Activated CD8-positive, alpha-beta memory T cell treated with anti-CD3 and anti-CD28 coated beads for 36 hours (primary cell): ENCODE results near the gene MAN1C1. TPM values are rescaled to one million over a fixed set of nuclear protein-coding genes. Genes with fewer than 3 reads are reported as not detected.
"Not testable (repeated sequence)": the region's sequence is repeated elsewhere in the genome, so short reads cannot be mapped to it uniquely, and the experiment has no call there.

Experiments used
- CTCF ChIA-PET: fragments of 350-600 bp; sonication (Branson Sonifier 250); formaldehyde crosslinking; loops from one replicate; lab custom pipeline; 2021; ENCODE audit warnings: antibody characterized with exemption; lab: Charles Lee
- POLR2A ChIA-PET: fragments of 350-600 bp; sonication (Branson Sonifier 250); formaldehyde crosslinking; loops from one replicate; lab custom pipeline; 2021; ENCODE audit warnings: antibody characterized with exemption; lab: Charles Lee
- total RNA-seq, 2 experiments: library from RNA; stranded (reverse); gene quantifications; one replicate each; pipeline ENCODE4 v1.2.3, GENCODE V29; 2021

The MAN1C1 gene
- total RNA-seq, 2 experiments from 2014 or later = 2.1 TPM

GRCh38 chr1:25622531-25622930, 5.9 kb downstream of the MAN1C1 start:
- CTCF ChIA-PET = no interaction called here
- POLR2A ChIA-PET = no interaction called here

GRCh38 chr1:25623007-25623406, 6.4 kb downstream of the MAN1C1 start:
- POLR2A ChIA-PET = interaction anchor here (0.7 kb wide), 1 partner anchor 20 kb away, joined by 3 read pairs; no protein-coding TSS in a partner anchor
- CTCF ChIA-PET = no interaction called here

- CTCF ChIA-PET = no interaction called here
These were observed 7.1 kb downstream of the MAN1C1 start for GRCh38 chr1:25623731-25624130.

GRCh38 chr1:25624156-25624555, 7.6 kb downstream of the MAN1C1 start:
- CTCF ChIA-PET = no interaction called here

More at GRCh38 chr1:25623731-25624130, 7.1 kb downstream of the MAN1C1 start:
- POLR2A ChIA-PET = interaction anchor here (0.7 kb wide), 1 partner anchor 19 kb away, joined by 3 read pairs; no protein-coding TSS in a partner anchor

GRCh38 chr1:25624604-25625003, 8.0 kb downstream of the MAN1C1 start:
- ChIA-PET POLR2A (interaction anchor here (0.6 kb wide), 1 partner anchor 1363 kb away, joined by 4 read pairs; no protein-coding TSS in a partner anchor), CTCF (interaction anchor here (0.7 to 1.4 kb wide), 2 partner anchors 18 to 72 kb away, joined by 4 to 5 read pairs; no protein-coding TSS in a partner anchor)

More at GRCh38 chr1:25624156-25624555, 7.6 kb downstream of the MAN1C1 start:
- POLR2A ChIA-PET = interaction anchor here (0.6 kb wide), 1 partner anchor 1363 kb away, joined by 4 read pairs; no protein-coding TSS in a partner anchor

GRCh38 chr1:25626018-25626417, 9.4 kb downstream of the MAN1C1 start:
- ChIA-PET POLR2A (no interaction called here), CTCF (interaction anchor here (1.4 kb wide), 1 partner anchor 17 kb away, joined by 4 read pairs; no protein-coding TSS in a partner anchor)

- ChIA-PET POLR2A (interaction anchor here (0.6 kb wide), 1 partner anchor 197 kb away, joined by 8 read pairs; no protein-coding TSS in a partner anchor), CTCF (no interaction called here)
These were observed 12.3 kb downstream of the MAN1C1 start for GRCh38 chr1:25628741-25629421.

- POLR2A ChIA-PET = no interaction called here
- CTCF ChIA-PET = no interaction called here
These were observed 13.2 kb downstream of the MAN1C1 start for GRCh38 chr1:25629836-25630235.

- ChIA-PET CTCF (interaction anchor here (0.7 to 1.8 kb wide), 2 partner anchors 13 to 984 kb away, joined by 3 to 6 read pairs; no protein-coding TSS in a partner anchor), POLR2A (interaction anchor here (0.6 to 1.2 kb wide), 2 partner anchors 44 to 94 kb away, joined by 3 to 5 read pairs; no protein-coding TSS in a partner anchor)
These were observed 15.3 kb downstream of the MAN1C1 start for GRCh38 chr1:25631750-25632485.

GRCh38 chr1:25634066-25634465, 17.5 kb downstream of the MAN1C1 start:
- CTCF ChIA-PET = no interaction called here

GRCh38 chr1:25634896-25635295, 18.3 kb downstream of the MAN1C1 start:
- ChIA-PET CTCF (no interaction called here), POLR2A (no interaction called here)

More at GRCh38 chr1:25634066-25634465, 17.5 kb downstream of the MAN1C1 start:
- POLR2A ChIA-PET = no interaction called here

GRCh38 chr1:25636141-25636540, 19.6 kb downstream of the MAN1C1 start:
- POLR2A ChIA-PET, CTCF ChIA-PET: not testable (repeated sequence)

GRCh38 chr1:25640646-25641328, 24.2 kb downstream of the MAN1C1 start:
- ChIA-PET POLR2A (interaction anchor here (0.6 kb wide), 1 partner anchor 94 kb away, joined by 3 read pairs; no protein-coding TSS in a partner anchor), CTCF (interaction anchor here (2.0 kb wide), 1 partner anchor 22 kb away, joined by 4 read pairs; no protein-coding TSS in a partner anchor)

- CTCF ChIA-PET = no interaction called here
- POLR2A ChIA-PET = no interaction called here
These were observed 24.7 kb downstream of the MAN1C1 start for GRCh38 chr1:25641329-25641725.

GRCh38 chr1:25641931-25642573, 25.5 kb downstream of the MAN1C1 start:
- ChIA-PET POLR2A (interaction anchor here (1.0 kb wide), 2 partner anchors 19 to 34 kb away, joined by 3 to 6 read pairs; no protein-coding TSS in a partner anchor), CTCF (interaction anchor here (0.9 to 1.3 kb wide), 4 partner anchors 9 to 133 kb away, joined by 4 to 7 read pairs (median 4); no protein-coding TSS in a partner anchor)

- CTCF ChIA-PET = interaction anchor here (0.8 to 1.3 kb wide), 5 partner anchors 9 to 132 kb away, joined by 3 to 7 read pairs (median 4); no protein-coding TSS in a partner anchor
- POLR2A ChIA-PET = interaction anchor here (1.0 kb wide), 2 partner anchors 19 to 33 kb away, joined by 3 to 6 read pairs; no protein-coding TSS in a partner anchor
These were observed 26.1 kb downstream of the MAN1C1 start for GRCh38 chr1:25642574-25643108.

GRCh38 chr1:25643929-25644328, 27.3 kb downstream of the MAN1C1 start:
- POLR2A ChIA-PET = no interaction called here

GRCh38 chr1:25644962-25645361, 28.4 kb downstream of the MAN1C1 start:
- ChIA-PET CTCF (no interaction called here), POLR2A (no interaction called here)

More at GRCh38 chr1:25643929-25644328, 27.3 kb downstream of the MAN1C1 start:
- CTCF ChIA-PET = no interaction called here
